ENCODE data around the gene GGT1. TPM values are rescaled to one million over a fixed set of nuclear protein-coding genes. Genes with fewer than 3 reads are reported as not detected.
"Not testable (repeated sequence)": the region's sequence is repeated elsewhere in the genome, so short reads cannot be mapped to it uniquely, and the experiment has no call there.

GGT1 gene
- total RNA-seq (2014; rRNA removed; shearing (Covaris generic); ENCODE audit: low replicate concordance) = 2.2 TPM in 1 of 2 replicates, not detected in the other

GRCh38 chr22:24602847-24603769 is at the start of gene GGT1:
TSS of gene GGT1 (plus strand) at chr22:24603193. CDS start at chr22:24611082, 7,889 bp downstream.
- H3K9me3 ChIP-seq, H3K36me3 ChIP-seq, H3K27me3 ChIP-seq, DNase-seq, H3K4me3 ChIP-seq: not testable (repeated sequence)

- peak overlapping the region; percentile 89 for H3K4me3 ChIP-seq
- DNase-seq = no peak
- no peaks in the 10 kb centered on the region for H3K9me3 ChIP-seq
- peaks cover 29% of the 10 kb centered on the region for H3K36me3 ChIP-seq
- no peaks in the 10 kb centered on the region for H3K27me3 ChIP-seq
Measured at GRCh38 chr22:24553597-24554312, 49.2 kb upstream of the GGT1 start.

GRCh38 chr22:24554313-24555164 is 48.5 kb upstream of the GGT1 start, which contains the start of gene GUCD1:
TSS of gene GUCD1 (minus strand) at chr22:24555138. CDS start at chr22:24554991, 147 bp downstream.
- peak within 1 kb of the TSS; percentile 89 for H3K4me3 ChIP-seq
- peak; percentile 37 for DNase-seq
- no peaks in the 10 kb centered on the region for H3K9me3 ChIP-seq
- H3K36me3 ChIP-seq = peaks cover 37% of the 10 kb centered on the region
- H3K27me3 ChIP-seq = no peaks in the 10 kb centered on the region

GRCh38 chr22:24555165-24556039 is 47.6 kb upstream of the GGT1 start, which contains the start of gene SNRPD3:
TSS of gene SNRPD3 (plus strand) at chr22:24555999. CDS start at chr22:24557675, 1,676 bp downstream.
- peak; percentile 99 for DNase-seq
- Histone ChIP-seq H3K36me3 (peaks cover 39% of the 10 kb centered on the region), H3K4me3 (peak within 1 kb of the TSS; percentile 89), H3K27me3 (no peaks in the 10 kb centered on the region), H3K9me3 (no peaks in the 10 kb centered on the region)

GRCh38 chr22:24559471-24559870 is 43.5 kb upstream of the GGT1 start:
- DNase-seq = no peak
- no peaks in the 10 kb centered on the region for H3K27me3 ChIP-seq
- no peak overlapping the region for H3K4me3 ChIP-seq
- H3K36me3 ChIP-seq = peaks cover 62% of the 10 kb centered on the region
- no peaks in the 10 kb centered on the region for H3K9me3 ChIP-seq

- Histone ChIP-seq H3K9me3 (no peaks in the 10 kb centered on the region), H3K36me3 (peaks cover 72% of the 10 kb centered on the region), H3K27me3 (no peaks in the 10 kb centered on the region), H3K4me3 (no peak overlapping the region)
- DNase-seq = no peak
Measured at GRCh38 chr22:24563246-24563645, 39.7 kb upstream of the GGT1 start.

GRCh38 chr22:24564376-24565058 is 38.5 kb upstream of the GGT1 start:
- Histone ChIP-seq H3K27me3 (no peaks in the 10 kb centered on the region), H3K4me3 (no peak overlapping the region), H3K36me3 (peaks cover 70% of the 10 kb centered on the region), H3K9me3 (no peaks in the 10 kb centered on the region)
- no peak for DNase-seq

- H3K4me3 ChIP-seq = no peak overlapping the region
- H3K36me3 ChIP-seq = peaks cover 73% of the 10 kb centered on the region
- no peaks in the 10 kb centered on the region for H3K27me3 ChIP-seq
- no peak for DNase-seq
- no peaks in the 10 kb centered on the region for H3K9me3 ChIP-seq
Measured at GRCh38 chr22:24565077-24565476, 37.9 kb upstream of the GGT1 start.

GRCh38 chr22:24566899-24567511 is 36.0 kb upstream of the GGT1 start:
- H3K4me3 ChIP-seq = no peak overlapping the region
- no peaks in the 10 kb centered on the region for H3K27me3 ChIP-seq
- peaks cover 78% of the 10 kb centered on the region for H3K36me3 ChIP-seq
- no peak for DNase-seq
- H3K9me3 ChIP-seq = no peaks in the 10 kb centered on the region

- DNase-seq = no peak
- Histone ChIP-seq H3K9me3 (no peaks in the 10 kb centered on the region), H3K27me3 (no peaks in the 10 kb centered on the region), H3K36me3 (peaks cover 78% of the 10 kb centered on the region), H3K4me3 (no peak overlapping the region)
Measured at GRCh38 chr22:24567668-24568067, 35.3 kb upstream of the GGT1 start.

GRCh38 chr22:24571266-24571665 is 31.7 kb upstream of the GGT1 start:
- Histone ChIP-seq H3K36me3 (peaks cover 71% of the 10 kb centered on the region), H3K27me3 (no peaks in the 10 kb centered on the region), H3K9me3 (no peaks in the 10 kb centered on the region), H3K4me3 (no peak overlapping the region)
- no peak for DNase-seq

GRCh38 chr22:24576778-24577177 is 26.2 kb upstream of the GGT1 start:
- no peaks in the 10 kb centered on the region for H3K27me3 ChIP-seq
- peaks cover 48% of the 10 kb centered on the region for H3K36me3 ChIP-seq
- H3K4me3 ChIP-seq = no peak overlapping the region
- H3K9me3 ChIP-seq = no peaks in the 10 kb centered on the region
- DNase-seq = no peak

GRCh38 chr22:24578355-24579257 is 24.4 kb upstream of the GGT1 start:
- Histone ChIP-seq H3K36me3 (peaks cover 30% of the 10 kb centered on the region), H3K27me3 (no peaks in the 10 kb centered on the region), H3K9me3 (no peaks in the 10 kb centered on the region), H3K4me3 (no peak overlapping the region)
- no peak for DNase-seq

GRCh38 chr22:24579258-24579601 is 23.8 kb upstream of the GGT1 start:
- no peaks in the 10 kb centered on the region for H3K27me3 ChIP-seq
- DNase-seq = no peak
- peaks cover 29% of the 10 kb centered on the region for H3K36me3 ChIP-seq
- no peaks in the 10 kb centered on the region for H3K9me3 ChIP-seq
- H3K4me3 ChIP-seq = no peak overlapping the region

All from MG63 (cell line).